GM12891 (cell line): ENCODE data around the gene CAMK1D.

ENCODE experiments used
- PAX5 ChIP-seq: IDR thresholded peaks from 2 replicates; pipeline ENCODE4 v1.6.1; 2011; ENCODE audit warnings: low read length, moderate library complexity, mild to moderate bottlenecking; ENCODE audit not compliant: insufficient read depth, severe bottlenecking
- POLR2A ChIP-seq: IDR thresholded peaks from 2 replicates; pipeline ENCODE4 v1.6.1; 2011; ENCODE audit warnings: low read depth, low read length, control low read depth
- POLR2AphosphoS5 ChIP-seq: IDR thresholded peaks from 2 replicates; pipeline ENCODE4 v1.6.1; 2011; ENCODE audit warnings: low read depth, low read length, control low read depth
- POU2F2 ChIP-seq: IDR thresholded peaks from 2 replicates; pipeline ENCODE4 v1.6.1; 2011; ENCODE audit warnings: low read depth, mild to moderate bottlenecking, control low read depth, low read length, moderate library complexity
- SPI1 ChIP-seq: IDR thresholded peaks from 2 replicates; pipeline ENCODE4 v1.6.1; 2011; ENCODE audit warnings: low read depth, low read length, control low read depth
- TAF1 ChIP-seq: IDR thresholded peaks from 2 replicates; pipeline ENCODE4 v1.6.1; 2011; ENCODE audit warnings: low read depth, low read length, control low read depth

DNA sequence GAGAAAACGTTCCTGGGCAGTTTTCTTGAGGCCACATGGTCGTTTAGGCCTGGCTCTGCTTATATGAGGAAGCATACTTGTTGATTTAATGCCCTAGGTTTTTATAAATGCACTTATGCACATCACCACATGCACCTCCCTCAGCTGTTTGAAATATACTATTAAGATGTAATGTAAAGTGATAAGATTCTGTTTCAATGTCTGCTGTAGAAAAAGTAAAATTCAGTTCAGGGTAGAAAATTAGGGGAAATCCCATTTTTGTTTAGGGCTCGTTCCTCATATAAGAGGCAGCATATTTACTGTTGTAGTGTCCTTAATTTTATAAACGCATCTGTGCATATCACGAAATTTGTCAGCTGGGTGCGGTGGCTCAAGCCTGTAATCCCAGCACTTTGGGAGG lies 7.8 kb upstream of the CAMK1D start:
- TF ChIP-seq SPI1: no peak
- no peak for TF ChIP-seq TAF1
- no peak for TF ChIP-seq POLR2A
- TF ChIP-seq POLR2AphosphoS5: no peak
- TF ChIP-seq PAX5: no peak
- no peak for TF ChIP-seq POU2F2
